NAMALWA (cell line): ENCODE measurements around the gene STK32C.

Source experiments
- DNase-seq: peaks from one replicate; pipeline ENCODE4 v3.0.0-alpha.2; 2015; ENCODE audit warnings: low spot score

The STK32C gene

GRCh38 chr10:132209978-132210530 is 97.7 kb downstream of the STK32C start:
- no peak for DNase-seq

GRCh38 chr10:132209130-132209529 is 98.6 kb downstream of the STK32C start:
- DNase-seq, result no peak

- DNase-seq, result no peak
Observed at GRCh38 chr10:132208462-132209050, 99.2 kb downstream of the STK32C start.

- DNase-seq, result no peak
Observed at GRCh38 chr10:132207536-132208461, 100.0 kb downstream of the STK32C start.

- no peak for DNase-seq
Observed at GRCh38 chr10:132206806-132207535, 100.8 kb downstream of the STK32C start.

GRCh38 chr10:132206377-132206745 is 101.4 kb downstream of the STK32C start:
- DNase-seq, result no peak

- no peak for DNase-seq
Observed at GRCh38 chr10:132205650-132206376, 101.9 kb downstream of the STK32C start.

- DNase-seq, result no peak
Observed at GRCh38 chr10:132204781-132205473, 102.8 kb downstream of the STK32C start.

GRCh38 chr10:132204078-132204780 is 103.5 kb downstream of the STK32C start:
- no peak for DNase-seq

GRCh38 chr10:132203256-132204077 is 104.3 kb downstream of the STK32C start:
- no peak for DNase-seq

- DNase-seq, result no peak
Observed at GRCh38 chr10:132202070-132202970, 105.4 kb downstream of the STK32C start.

GRCh38 chr10:132201111-132201969 is 106.4 kb downstream of the STK32C start:
- DNase-seq, result no peak

- DNase-seq, result no peak
Observed at GRCh38 chr10:132200344-132201110, 107.2 kb downstream of the STK32C start.

GRCh38 chr10:132199854-132200311 is 107.9 kb downstream of the STK32C start:
- DNase-seq, result no peak

- DNase-seq, result no peak
Observed at GRCh38 chr10:132199268-132199853, 108.4 kb downstream of the STK32C start.
